Cardiac fibroblast (primary cell): ENCODE results near the gene HRH3.

Source experiments
- DNase-seq, 2 donors: peaks; one replicate each; pipeline versions ENCODE4 v3.0.0 to v3.0.0-alpha.2; 2010; ENCODE audit warnings: low read depth in 2 of 2
- H3K4me3 ChIP-seq, 2 donors: replicated peaks in 1 of 2; 1 replicate in 1 of 2; 2 replicates in 1 of 2; pipeline ENCODE4 v1.5.1; 2011; ENCODE audit warnings: low read depth in 2 of 2, low read length in 2 of 2, mild to moderate bottlenecking in 2 of 2, moderate library complexity in 1 of 2
- CTCF ChIP-seq: IDR thresholded peaks from one replicate; pipeline ENCODE4 v1.5.1; 2011; ENCODE audit warnings: low read depth, mild to moderate bottlenecking, low read length, inconsistent platforms

Gene HRH3

GRCh38 chr20:62227977-62228958 lies 8.2 kb upstream of the HRH3 start:
- no peak for TF ChIP-seq CTCF
- DNase-seq = no peak
- H3K4me3 ChIP-seq = no peak overlapping the region

GRCh38 chr20:62227591-62227976 lies 7.5 kb upstream of the HRH3 start:
- no peak overlapping the region for H3K4me3 ChIP-seq
- DNase-seq = no peak
- no peak for TF ChIP-seq CTCF

- no peak for DNase-seq
- TF ChIP-seq CTCF = no peak
- no peak overlapping the region for H3K4me3 ChIP-seq
Observed at GRCh38 chr20:62226707-62227590, 6.9 kb upstream of the HRH3 start.

GRCh38 chr20:62225820-62226635 lies 6.0 kb upstream of the HRH3 start:
- no peak for TF ChIP-seq CTCF
- no peak overlapping the region for H3K4me3 ChIP-seq
- no peak for DNase-seq

- DNase-seq = no peak
- no peak for TF ChIP-seq CTCF
- H3K4me3 ChIP-seq = no peak overlapping the region
Observed at GRCh38 chr20:62225026-62225425, 4.9 kb upstream of the HRH3 start.

GRCh38 chr20:62224113-62224855 lies 4.2 kb upstream of the HRH3 start:
- no peak for DNase-seq
- no peak for TF ChIP-seq CTCF
- H3K4me3 ChIP-seq = no peak overlapping the region
